NCI-H82 treated with DMSO at 0.1 percent for 48 hours (cell line): Measurements from ENCODE around the gene HSD17B4.
"Not testable (repeated sequence)": the region's sequence is repeated elsewhere in the genome, so short reads cannot be mapped to it uniquely, and the experiment has no call there.

Experiments used
- DNase-seq: peaks from one replicate; lab custom pipeline; 2025; ENCODE audit not compliant: unreplicated experiment; lab: John Stamatoyannopoulos, UW

Gene HSD17B4

DNA sequence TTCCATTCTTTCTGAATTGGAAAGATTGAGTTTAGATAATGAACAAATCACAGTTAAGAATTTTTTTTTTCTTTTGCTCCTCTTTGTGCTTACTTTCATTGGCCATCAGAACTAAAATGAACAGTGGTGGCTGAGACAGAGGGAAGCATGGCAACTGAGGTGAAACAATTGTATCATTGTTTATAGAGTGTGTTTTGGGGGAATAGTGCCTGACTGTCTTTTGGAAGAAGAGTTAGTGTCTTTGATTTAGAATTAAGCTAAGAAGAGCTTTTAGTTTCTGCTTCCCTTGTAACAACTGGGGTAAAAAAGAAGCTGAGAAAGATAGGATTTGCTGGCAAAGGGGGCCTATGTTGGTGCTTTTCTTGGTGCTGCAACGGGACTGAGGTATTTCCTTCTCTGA is 24.0 kb downstream of the HSD17B4 start:
- DNase-seq = no peak

DNA sequence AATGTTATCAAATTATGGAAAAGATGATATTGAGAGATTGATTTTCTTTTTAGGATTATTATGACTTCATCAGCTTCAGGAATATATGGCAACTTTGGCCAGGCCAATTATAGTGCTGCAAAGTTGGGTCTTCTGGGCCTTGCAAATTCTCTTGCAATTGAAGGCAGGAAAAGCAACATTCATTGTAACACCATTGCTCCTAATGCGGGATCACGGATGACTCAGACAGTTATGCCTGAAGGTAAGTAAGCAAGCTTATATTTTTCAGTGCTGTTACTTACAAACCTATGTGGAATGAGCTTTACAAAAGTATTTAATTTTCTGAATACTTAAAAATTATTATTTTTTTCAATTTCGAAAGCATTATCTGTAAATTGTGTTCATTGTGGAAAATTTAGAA is 26.5 kb downstream of the HSD17B4 start:
- DNase-seq = no peak

GRCh38 chr5:119480629-119481028 is 28.3 kb downstream of the HSD17B4 start:
- not testable (repeated sequence) for DNase-seq

GRCh38 chr5:119483155-119483554 is 30.9 kb downstream of the HSD17B4 start:
- DNase-seq = no peak

DNA sequence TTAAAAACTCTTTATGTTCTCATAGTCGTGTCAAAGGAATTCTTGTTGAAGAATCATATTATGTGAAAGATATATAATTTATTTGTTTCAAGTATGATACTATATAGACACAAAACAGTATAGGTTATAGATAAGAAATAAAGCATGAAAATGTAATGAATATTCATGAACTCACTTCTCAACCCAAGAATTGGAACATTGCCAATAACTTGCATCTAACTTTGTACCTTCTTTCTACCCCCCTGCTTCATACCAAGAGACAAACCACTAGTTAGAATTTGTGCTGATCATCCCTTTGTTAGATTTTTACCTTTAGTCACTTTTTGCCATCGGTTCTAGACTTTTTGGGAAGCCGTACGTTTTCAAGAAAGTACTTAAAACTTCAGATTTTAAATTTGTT is 32.6 kb downstream of the HSD17B4 start:
- no peak for DNase-seq

DNA sequence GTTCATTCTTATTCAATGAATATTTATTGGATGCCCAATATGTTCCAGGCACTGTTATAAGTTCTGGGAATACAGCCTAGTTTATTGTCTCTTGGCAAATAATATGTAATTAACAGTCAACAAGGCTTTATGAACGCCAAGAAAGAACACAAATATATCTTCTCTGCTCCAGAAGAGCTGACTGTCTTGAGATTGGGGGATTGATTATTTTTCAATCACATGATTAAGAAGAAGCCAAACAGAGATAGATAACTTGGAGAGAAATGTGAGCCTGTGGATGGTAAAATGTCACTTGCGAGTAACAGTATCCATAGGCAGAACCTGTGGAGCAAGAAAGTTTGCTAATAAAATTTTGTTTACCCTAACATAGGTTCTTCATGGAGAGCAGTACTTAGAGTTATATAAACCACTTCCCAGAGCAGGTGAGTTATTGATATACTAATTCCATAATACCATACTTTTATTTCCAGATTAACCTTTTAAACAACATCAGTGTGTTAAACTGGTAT is 49.4 kb downstream of the HSD17B4 start:
- DNase-seq = no peak

GRCh38 chr5:119503939-119504338 is 51.6 kb downstream of the HSD17B4 start:
- DNase-seq = not testable (repeated sequence)

GRCh38 chr5:119512277-119512676 is 60.0 kb downstream of the HSD17B4 start:
- no peak for DNase-seq

- no peak for DNase-seq
Observed at GRCh38 chr5:119515192-119515591, 62.9 kb downstream of the HSD17B4 start.

DNA sequence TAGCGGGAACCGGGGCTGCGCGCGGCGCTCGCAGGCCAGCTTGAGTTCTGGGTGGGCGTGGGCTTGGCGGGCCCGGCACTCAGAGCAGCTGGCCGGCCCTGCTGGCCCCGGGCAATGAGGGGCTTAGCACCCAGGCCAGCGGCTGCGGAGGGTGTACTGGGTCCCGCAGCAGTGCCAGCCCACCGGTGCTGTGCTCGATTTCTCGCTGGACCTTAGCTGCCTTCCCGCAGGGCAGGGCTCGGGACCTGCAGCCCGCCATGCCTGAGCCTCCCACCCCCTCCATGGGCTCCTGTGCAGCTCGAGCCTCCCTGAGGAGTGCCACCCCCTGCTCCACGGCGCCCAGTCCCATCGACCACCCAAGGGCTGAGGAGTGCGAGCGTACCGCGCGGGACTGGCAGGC is 64.8 kb downstream of the HSD17B4 start:
- not testable (repeated sequence) for DNase-seq

- DNase-seq = no peak
Observed at GRCh38 chr5:119521232-119521631, 68.9 kb downstream of the HSD17B4 start.

DNA sequence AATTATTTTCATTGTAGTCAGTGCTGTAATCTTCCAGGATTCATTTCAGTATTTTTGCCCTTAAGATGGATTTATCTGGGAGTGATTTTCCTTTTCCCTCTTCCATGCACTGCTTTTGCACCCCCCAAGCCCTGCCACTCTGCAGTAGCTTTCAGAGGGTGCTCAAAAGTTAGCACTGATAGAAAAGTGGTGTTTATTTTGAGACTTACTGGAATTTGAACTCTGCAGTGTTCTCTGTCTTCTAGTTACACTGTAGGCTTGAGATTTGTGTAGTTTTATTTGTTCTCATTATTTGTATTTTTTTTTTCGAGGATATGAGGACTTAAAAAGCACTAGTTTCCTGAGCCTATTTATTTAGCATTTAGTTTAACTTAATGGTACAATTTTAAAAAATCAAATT is 70.5 kb downstream of the HSD17B4 start:
- DNase-seq = no peak

- no peak for DNase-seq
Observed at GRCh38 chr5:119524485-119524884, 72.2 kb downstream of the HSD17B4 start.

DNA sequence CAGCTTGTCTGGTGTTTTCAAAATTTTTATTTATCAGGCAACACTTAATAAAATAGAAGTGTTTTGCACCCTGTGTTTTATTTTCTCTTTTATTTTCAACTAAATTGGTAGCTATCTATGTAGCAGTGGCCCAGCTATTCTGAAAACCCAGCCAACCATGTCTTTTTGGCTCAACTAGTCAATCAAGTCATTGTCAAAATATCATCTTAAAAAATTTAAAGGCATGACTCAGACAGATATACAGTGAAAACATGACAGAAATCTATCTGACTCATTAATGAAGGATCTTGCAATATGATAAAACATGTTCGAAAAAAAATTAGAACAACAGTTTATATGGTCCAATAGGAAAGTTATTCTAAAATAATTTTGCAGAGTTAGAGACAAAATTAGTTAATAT is 75.1 kb downstream of the HSD17B4 start:
- no peak for DNase-seq

DNA sequence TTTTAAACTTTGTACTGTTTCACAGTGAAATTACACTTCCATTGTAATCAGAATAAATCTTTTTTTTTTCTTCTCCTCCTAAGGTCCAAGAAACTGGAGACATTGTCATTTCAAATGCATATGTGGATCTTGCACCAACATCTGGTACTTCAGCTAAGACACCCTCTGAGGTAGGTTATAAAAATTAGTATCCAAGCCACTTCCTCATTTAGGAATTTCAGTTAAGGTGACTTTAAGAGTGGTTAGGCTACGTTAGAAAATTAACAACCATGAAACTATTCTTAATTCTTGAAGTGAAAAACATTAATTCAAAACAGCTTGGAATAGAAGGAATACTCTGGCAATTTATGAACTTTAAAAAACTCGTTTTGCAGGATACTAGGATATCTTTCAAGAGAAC is 77.5 kb downstream of the HSD17B4 start:
- DNase-seq = no peak

DNA sequence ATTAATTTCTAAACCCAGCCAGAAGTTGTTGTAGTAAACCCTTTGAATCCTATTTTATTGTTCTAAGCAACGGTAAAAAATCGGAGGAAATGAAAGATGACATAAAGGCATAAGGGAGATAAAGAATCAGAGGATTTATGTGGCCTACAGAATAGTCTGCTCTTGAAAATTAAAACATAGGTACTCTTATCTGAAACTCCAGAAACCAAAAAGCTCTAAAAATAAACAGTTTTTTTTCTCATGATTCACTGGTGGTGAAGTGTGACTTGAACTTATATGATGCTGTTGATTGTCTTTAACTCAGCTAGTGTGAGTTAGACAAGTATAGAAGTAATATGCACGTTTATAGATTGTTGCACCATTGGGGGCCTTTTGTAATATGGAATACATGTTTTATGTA is 80.3 kb downstream of the HSD17B4 start:
- no peak for DNase-seq

DNA sequence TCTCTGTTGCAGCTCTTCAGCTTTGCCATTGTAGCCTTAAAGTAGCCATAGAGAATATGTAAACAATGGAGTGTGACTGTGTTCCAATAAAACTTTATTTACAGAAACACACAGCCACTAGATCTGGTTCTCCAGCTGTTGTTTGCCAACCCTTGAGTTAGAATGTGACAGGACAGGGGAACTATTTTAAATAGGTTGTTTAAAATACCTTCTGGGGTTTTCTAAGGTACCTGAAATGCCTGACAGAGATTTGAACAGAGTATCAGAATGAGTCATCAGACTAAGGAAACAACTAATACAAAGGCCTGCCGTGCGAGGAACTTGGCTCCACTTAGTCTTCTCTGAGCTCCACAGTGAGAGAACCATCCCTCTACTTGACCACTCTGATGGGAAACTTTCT is 85.4 kb downstream of the HSD17B4 start:
- no peak for DNase-seq

DNA sequence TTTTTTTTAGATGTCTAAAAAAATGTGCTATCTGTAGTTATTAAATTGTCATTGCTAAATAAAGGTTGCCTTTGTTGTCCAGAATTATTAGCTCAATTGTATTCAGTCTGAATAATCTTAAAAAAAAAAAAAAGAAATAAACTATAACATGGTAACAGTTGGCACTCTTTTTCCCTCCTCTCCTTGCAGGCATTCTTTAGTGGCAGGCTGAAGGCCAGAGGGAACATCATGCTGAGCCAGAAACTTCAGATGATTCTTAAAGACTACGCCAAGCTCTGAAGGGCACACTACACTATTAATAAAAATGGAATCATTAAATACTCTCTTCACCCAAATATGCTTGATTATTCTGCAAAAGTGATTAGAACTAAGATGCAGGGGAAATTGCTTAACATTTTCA is 89.4 kb downstream of the HSD17B4 start:
- DNase-seq = no peak

DNA sequence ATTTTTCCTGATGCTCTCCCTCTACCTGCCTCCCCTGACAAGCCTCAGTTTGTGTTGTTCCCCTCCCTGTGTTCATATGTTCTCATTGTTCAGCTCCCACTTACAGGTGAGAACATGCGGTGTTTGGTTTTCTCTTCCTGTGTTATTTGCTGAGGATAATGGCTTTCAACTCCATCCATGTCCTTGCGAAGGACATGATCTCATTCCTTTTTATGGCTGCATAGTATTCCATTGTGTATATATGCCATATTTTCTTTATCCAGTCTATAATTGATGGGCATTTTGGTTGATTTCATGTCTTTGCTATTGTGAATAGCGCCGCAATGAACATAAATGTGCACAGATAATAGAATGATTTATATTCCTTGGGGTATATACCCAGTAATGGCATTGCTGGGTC is 99.5 kb downstream of the HSD17B4 start:
- DNase-seq = no peak

GRCh38 chr5:119554597-119554996 is 102.3 kb downstream of the HSD17B4 start:
- DNase-seq = no peak

DNA sequence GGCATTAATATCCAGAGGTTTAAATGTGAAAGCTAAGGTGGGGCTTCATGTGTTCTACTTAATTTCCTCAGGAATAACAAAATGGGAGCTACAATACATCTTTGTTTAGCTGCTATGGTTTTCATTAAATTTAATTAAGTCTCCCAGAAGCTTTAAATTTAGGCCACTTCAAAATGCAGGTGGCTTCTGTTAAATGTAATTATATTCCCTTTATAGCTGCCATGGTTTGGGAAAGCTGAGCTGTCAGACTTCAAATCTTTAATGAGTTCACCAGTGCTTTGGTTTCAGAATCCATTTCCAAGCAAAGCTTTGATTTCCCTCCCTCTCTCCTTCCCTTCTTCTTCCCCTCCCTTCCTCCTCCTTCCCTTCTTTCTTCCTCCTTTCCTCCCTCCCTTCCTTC is 118.6 kb downstream of the HSD17B4 start:
- DNase-seq = no peak

- DNase-seq = peak; percentile 30
Observed at GRCh38 chr5:119578937-119579336, 126.6 kb downstream of the HSD17B4 start.

DNA sequence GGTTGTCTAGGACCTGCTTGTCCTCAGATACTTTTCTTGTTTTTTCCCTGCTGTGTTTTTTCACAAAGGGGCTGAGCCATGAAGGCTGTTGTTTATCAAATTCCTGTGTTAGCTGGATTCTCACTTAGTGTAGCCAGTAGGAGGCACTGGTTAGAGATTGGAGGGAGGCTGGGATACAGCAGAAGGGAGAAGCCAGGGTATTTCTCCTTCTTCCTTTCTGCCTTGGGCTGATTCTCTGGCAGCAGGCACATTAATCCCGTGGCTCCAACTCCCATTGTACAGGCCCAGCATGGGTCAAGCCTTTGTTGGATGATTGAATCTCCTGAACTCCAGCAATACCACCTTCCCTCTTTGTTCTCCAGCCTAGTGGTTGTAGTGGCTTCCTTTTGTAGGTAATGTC is 130.7 kb downstream of the HSD17B4 start:
- no peak for DNase-seq

GRCh38 chr5:119583684-119584083 is 131.4 kb downstream of the HSD17B4 start:
- no peak for DNase-seq
